ENCODE results near the gene KIRREL3.
"Not testable (repeated sequence)": the region's sequence is repeated elsewhere in the genome, so short reads cannot be mapped to it uniquely, and the experiment has no call there.

Gene KIRREL3

DNA sequence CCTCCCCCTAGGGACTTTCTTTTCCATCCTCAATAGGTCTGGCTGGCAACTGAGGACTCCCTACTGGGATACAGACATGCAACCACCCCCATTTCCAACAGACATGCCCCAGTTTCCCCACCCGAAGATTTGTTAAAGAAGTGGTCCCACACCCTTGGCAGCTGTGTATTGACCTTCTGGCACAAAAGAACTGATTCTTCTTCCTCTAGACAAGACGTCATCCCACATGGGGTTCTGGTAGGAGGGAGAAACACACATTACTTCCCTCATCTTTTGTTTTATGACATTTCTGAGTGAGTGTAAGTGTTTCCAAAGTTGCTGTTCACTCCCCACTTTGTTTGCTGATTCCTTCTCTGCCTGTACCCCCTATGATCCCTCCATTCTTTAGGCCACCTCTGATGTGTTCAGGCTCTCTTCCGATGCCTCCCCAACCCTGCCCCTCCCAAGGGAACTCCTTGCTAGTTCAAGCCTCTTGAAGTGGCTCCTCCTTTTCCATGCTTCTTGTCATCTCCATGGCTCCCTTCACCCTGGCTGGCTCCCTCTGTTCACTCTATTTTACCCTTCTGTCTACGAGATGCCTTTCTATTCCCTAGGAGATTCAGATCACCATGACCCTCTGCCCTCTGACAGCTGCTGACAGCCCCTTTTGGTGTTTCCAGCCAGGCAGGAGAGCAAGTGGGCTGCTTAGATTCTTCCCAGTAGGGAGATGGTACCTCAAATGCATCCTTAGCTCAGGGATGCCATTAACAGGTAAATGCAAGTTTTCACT lies 4.3 kb downstream of the KIRREL3 start:
- DNase-seq, result no peak

DNA sequence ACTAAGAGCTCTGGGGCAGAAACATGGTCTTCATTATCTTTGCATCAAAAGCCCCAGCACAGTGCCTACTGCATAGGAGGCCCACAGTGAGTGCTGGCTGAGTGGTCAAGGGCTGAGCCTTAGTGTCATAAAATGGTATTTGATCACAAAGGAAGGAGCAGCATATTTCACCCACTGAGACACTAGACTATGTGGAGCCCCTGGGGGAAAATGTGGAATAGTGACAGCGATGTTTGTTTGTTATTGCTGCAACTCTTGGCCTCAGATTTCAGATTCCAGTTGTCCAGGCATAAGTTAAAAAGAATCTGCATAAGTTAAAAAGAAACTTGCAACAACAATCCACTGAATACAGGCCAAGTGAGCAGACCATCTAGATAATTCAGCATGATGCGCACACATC lies 7.0 kb downstream of the KIRREL3 start:
- no peak for DNase-seq

DNA sequence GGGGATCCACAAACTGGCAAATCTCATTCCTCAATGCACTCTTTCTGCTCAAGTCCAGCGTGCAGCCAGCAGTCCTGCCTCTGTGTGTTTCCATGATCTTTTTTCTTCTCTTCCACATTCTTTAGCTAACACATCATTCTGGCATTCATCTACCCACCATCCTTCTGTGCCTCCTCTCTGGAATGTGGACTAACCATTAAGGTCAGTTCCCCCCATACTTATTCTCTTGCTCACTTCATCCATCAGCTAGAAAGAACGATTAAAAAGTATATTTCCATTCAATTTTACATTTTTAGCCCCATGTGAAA lies 7.8 kb downstream of the KIRREL3 start:
- DNase-seq, result no peak

DNA sequence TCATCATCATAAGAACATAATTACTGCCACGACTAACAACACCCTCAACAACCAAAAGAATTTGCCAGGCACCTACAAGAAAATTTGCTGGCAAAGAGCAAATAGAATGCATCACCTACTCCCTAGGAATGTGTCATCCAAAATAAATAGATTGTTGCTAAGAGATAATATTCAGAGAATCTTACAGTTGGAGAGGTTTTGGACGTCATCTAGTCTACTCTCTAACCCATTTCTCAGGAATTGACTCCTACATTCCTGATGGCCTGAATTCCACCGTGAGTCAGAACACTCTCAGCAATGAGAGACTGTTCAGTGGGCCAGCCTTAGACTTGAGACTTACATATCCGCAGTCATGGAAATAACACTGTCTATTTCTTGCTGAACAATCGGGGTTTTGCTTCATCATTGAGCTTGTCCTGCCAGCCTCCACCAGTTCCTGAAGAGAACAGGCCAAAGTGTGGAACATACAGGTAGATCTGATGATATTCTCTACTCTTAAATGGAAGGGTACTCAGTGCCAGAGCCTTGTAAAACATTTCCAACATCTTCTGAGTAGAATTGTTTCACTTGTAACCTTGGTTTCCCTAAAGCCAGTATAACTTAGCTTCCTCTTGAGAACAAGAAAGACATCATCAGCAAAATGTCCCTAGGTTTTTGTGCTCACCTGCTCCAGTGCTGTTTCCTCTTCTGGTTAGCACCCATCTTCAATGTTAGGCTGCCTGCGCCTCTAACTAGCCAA lies 8.3 kb downstream of the KIRREL3 start:
- DNase-seq, result no peak

DNA sequence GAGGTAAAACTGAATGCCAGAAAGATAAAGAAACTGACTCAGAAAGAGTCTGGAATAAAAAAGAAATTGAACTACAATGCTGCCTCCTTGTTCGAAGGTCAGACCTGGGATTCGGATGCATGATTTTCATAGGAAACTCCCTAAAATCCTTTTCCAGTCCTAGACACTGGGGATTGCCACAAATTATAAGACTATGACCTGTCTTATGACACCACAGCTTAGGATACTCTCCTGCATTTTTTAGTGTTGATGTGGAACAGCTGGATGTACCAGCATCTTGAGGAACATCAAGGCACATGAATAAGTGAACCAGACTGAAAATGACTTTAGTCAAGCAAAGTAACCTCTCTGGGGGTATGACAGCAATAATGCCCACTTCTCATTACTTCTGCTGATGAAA lies 9.0 kb downstream of the KIRREL3 start:
- DNase-seq, result no peak

DNA sequence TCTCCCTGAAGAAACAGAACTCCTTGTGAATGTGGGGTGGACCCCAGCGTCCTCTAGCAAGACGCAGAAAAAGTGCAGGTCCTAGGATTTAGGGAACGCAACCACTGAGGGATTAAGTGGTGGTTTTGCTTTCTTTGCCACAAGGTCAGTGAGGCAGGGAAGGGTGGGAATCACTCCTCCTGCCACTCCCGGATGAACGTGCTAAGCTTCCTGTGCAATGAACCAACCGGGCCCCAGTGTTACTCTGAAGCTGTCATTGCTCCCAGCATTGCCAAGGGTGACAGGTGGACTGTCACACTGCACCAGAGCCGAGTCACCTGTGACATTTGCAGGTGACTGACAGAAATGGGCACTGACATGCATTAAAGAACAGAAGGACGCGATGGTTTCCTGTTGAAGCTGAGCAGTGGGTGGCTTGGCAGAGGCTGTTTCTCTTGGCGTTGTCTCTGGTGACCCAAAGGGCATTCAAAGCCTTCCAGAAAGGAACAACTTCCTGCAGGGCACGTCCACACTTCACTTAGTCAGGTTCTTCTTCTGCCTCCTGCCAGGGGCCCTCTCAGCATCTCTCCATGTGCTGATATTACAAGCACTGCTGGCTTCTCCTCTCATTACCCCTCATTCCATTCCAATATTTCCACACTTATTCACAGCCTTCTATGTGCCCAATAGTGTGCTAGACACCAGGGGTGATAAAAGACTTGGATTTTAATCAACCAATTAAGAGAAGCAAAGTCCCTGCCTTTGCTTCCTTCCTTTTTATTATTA lies 9.7 kb downstream of the KIRREL3 start:
- no peak for DNase-seq

DNA sequence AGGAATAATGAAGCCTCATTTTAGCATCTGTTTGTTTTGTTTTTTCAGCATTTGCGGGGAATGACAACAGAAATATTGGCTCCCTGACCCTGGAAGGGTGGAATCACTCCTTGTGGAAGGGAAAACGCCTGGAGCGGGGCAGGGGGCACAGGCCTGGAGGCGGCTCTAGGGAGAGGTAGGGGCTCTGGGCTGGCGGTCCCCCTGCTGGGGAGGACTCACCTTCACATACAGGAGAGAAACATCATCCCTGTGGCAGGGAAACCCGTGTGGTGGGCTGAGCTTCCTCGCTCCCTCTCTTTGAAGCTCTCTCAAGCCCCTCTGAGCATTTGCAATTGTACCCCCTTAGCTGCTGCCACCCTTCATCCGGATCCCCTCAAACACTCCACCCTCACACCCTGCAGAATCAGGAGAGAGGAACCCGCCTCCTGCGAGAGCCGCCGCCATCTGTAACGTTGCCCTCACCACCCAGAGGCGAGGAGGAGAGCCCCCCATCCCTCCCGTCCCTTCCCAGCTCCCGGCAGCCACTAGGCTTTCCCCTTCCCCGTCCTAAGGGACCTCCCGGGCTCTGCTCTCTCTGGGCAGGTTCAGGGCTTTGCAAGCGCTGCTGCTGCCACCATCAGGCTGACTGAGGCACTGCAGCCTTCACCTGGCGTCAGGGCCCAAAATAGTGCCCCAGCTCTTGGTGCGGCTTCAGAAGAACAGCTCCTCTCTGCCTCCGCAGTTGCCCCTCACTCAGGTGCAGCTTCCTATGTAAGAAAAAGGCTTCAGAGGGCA lies 10.4 kb downstream of the KIRREL3 start:
- no peak for DNase-seq

DNA sequence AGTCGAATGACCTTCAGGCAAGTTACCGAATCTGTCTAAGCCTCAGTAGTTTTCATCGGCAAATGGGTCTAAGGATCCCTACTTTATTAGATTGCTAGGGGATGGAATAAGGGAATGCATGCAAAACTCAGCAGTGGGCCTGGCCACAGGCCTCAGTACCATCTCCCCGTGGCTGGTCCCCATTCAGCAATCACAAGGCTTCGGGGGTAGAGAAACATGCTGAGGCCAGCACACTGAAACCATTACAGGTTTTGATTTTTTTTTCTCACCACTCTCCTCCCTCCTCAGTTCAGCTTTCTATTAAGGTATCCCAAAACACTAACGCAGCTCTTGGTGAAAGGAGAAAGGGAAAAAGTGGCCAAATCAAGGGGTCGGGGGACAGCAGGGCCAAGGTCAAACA lies 11.9 kb downstream of the KIRREL3 start:
- DNase-seq, result no peak

DNA sequence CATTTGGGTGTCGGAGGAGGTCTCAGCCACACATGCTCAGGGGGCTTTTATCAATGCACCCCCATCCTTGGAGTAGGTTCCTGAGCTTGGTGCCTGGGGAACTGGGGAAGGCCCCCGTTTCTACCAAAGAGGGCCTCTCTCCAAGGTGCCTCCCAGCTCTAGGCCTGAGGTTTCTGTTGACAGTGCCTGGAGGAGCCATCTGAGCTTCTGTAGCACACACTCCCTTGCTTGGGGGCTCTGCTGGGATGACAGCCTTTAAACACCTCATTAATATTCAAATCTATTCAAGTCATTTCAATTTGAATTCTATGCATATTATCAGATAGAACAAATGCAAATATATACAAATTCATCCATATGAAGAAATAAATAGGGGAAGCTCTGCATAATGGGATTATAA lies 18.9 kb downstream of the KIRREL3 start:
- DNase-seq, result no peak

DNA sequence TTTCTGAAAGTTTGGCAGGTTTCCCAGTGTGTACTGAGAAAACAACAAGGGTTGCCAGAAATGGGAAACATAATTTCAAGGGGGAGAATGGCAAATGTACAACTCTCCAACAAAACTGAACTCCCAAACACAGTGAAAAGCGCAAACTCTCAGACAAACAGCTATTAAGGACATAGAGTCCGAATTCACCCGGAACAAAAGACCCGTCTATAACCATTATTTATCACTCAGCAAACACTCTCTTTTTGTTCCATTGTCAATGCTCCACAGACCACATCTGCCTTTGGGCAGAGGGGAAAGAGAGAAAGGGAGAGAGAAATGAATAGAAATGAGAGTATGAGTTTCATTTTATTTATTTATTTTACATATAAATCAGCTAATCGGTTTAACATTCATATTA lies 21.7 kb downstream of the KIRREL3 start:
- peak; percentile 71 for DNase-seq

DNA sequence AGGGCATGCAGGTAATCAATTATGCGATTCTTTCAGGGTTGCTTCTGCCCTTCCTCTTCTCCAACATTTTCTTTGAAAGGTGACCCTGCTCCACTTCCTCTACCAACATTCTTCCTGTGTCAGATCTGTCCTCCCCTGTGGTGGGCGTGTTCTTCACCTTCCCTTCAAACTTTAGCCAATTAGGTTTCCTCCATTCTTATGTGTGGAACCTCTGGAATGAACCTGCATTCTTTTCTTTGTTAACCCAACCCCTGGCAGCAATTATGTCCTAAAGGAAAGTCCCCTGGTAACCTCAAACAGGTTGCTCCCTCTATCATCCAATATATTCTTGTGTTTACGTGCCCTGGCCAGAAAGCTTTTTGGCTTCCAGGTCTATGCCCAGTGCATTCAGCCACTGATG lies 22.4 kb downstream of the KIRREL3 start:
- DNase-seq, result no peak

DNA sequence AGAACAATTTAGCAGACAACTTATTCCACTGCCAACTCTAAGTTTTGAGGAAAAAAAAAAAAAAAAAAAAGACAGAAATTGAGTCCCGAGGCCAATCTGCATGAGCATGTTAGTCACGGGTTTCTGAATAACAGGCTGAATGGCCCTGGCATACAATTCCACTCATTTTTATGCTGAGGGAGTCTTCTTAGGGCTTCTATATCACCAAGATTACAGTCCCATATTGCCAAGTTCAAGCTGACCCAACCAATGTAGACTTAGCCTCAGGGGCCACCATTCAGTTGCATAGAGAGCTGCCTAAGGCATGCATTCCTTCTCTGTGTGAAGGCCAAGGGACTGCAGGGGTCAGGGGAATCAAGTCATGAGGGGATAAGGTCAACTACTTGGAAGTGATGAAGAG lies 27.5 kb downstream of the KIRREL3 start:
- DNase-seq, result no peak

DNA sequence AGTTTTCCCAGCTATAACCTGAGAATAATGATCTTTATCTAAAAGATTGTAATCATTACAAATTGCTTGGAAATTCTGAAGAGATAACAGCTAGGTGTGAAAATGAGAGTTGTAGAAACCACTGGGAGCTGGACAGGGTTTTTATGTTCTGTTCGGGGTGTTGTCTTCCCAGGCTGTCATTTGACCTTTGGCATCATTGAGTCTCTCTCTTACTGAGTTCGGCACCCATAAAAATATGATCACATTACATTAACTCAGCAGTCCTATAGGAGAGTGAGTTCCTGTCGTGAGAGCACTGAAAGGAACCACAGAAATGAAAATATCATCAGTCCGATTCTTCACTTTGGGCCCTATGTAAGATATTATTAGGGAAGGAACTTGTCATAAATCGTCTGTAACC lies 29.3 kb downstream of the KIRREL3 start:
- DNase-seq, result no peak

DNA sequence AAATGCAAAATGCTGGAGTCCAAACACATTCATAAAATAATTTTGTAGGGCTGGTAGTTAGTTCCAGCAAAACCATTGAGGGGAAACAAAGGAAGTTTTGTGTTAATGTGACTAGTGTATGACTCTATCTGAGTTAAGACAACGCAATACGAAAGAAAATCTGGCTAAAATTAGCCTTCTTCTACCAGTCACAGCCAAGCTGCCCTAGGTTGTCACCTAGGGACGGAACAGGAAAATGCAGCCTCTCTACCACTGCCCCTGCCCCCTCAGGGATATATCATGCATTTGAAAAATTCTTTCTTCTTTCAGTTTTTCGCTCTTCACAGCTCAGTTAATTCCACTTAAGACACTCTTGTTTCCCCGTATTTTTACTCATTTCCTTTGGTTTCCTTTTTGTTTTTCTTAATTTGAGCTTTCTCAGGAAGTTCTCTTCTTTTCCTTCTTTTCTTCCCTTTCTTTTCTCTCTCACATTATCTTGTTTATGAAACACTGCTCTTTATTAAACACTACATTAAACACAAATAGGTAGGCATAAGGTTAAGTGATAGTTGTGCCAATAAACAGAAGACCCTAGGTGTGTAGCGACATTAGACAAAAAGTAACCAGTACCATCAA lies 30.6 kb downstream of the KIRREL3 start:
- no peak for DNase-seq

DNA sequence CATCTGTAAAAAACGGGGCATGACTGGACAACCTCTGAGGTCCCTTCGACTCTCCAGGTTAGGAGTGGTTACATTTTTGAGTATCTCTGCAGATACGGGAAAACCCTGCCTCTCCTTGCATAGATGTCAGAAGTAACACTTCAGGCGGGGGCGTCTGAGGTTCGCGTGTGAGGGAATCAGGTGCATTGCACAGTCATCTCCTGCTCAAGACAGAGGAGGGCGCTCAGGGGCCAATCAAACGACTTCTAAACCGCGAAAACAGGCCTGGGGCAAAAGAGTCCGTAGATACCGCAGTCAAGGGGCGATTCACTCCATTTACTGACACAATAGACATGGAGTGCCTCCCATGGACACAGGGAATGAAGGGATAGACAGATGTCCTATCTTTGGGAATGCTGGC lies 31.7 kb downstream of the KIRREL3 start:
- DNase-seq, result no peak

DNA sequence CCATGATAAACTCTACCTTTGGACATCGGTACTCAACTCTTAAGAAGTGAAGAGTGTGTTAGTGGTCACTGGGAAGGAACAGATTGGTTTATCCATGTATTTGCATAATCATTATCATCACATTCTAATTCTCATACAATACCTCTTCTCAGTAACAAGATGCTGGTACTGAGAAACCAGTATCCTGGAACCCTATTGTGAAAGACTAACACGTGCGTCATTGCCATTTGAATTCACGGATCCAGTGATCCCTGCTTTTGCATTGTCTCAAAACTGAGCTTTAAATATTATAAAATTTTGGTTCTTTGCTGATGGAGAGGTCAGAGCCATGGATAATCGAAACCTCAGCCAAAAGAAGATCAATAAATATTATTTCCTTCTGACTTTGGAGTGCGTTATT lies 35.2 kb downstream of the KIRREL3 start:
- no peak for DNase-seq

DNA sequence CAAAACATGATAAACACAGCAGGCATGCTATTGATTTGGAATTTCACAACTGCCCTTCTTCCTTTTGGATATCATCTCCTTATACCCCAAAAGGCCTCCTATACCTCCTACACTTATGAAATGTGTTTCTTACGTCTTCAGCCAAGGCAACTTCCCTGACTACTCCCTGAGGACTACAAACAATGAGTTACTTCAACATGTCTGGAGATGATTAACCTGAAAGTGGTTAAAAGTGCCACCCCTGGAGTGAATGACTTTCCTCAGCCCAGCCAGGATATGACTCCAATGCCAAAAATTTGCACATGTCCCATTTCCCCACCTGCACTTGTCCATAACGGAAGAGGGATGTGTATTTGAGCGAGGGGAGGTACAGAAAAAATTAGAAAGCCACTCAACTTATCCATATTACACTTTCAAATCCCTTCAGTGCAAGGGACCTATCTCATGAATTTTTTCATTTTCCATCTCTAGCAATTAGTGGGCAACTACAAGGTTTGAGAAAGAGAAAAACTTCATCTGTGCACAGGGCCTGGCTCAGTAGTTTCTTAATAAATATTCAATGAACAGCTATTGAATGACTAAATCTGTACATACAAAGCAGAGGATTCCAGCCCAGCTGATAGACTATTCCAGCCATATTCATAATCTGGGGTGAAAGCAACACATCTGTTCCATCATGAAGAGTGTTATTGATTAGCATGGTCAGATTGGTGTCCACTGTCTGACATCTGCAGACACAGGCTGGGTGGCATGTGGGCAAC lies 36.8 kb downstream of the KIRREL3 start:
- no peak for DNase-seq

DNA sequence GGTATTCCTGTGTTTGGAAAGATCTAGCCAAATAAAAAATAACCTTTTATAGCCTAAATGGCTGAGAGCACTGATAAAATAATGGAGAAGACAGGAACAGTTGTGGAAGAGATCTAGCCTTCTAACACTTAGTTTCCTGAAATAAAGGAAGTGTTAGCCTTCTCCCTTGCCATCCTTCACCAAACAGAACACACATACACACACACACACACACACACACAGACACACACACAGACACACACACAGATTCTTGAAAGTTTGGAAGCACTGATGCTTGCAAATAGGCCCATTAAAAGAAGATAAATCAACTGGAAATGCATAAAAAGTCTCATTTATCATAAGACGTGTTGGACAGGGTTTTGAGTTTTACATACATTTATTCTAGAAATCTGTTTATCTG lies 37.5 kb downstream of the KIRREL3 start:
- no peak for DNase-seq

DNA sequence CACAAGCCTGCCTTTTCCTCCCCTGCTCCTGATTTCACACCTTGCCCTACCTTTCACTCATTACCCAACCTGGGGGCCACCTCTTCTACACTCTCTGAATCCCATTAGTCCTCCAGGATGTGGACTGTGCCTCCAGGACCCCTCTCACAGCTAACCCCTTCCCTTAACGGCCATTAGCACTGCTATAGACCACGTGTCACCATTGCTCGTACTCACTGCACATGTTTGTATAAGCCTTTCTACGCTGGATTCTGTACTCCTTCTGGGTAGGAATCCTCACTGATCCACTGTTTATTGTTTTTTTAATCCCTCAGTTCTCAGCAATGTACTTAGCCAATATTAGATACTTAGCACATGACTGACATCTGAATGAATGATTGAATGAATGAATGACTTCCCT lies 40.9 kb downstream of the KIRREL3 start:
- no peak for DNase-seq

DNA sequence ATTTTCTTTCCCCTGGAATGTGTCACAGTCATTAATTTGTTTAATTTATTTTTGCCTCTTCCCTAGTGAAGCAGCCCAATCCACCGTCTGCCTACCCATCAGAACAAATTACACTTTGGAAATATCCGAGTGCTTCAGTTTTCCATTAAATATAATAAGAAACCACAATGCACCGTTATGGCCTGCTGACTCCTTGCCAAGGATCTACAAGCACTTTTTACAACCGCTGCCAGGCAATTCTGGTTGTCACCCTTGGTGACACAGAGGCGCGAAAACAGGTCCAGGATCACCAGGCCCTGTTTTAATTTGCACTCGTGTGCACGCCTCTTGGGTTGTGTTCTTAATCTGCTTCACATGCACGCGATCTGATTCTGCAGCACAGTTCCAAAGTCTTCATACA lies 43.9 kb downstream of the KIRREL3 start:
- DNase-seq, result no peak

DNA sequence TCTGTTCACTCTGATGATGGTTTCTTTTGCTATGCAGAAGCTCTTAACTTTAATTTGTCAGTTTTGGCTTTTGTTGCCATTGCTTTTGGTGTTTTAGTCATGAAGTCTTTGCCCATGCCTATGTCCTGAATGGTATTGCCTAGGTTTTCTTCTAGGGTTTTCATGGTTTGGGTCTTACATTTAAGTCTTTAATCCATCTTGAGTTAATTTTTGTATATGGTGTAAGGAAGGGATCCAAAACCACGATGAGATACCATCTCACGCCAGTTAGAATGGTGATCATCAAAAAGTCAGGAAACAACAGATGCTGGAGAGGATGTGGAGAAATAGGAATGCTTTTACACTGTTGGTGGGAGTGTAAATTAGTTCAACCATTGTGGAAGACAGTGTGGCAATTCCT lies 48.0 kb downstream of the KIRREL3 start:
- DNase-seq, result not testable (repeated sequence)

DNA sequence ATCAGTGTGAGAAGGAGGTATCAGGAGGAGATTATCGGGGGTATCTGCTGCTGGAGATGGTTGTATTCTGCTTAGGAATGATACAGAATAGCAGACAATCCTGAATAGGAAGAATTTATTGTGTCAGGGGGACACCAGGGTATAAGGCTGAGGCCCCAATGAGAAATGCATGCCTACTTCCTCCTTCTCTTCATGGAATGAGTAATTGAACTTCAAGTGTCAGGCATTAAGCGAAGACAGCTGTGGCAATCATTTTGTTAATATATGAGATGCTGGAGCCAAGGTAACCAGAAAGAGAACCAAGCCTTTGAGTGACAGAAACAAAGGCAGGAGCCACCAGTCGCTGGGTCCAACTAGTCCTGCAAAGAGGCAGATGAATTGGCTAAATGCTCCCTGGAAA lies 49.1 kb downstream of the KIRREL3 start:
- no peak for DNase-seq

Measured in NCI-H187 treated with DMSO at 0.1 percent for 48 hours (cell line).